Measurements from ENCODE around the gene ADD3. TPM values are rescaled to one million over a fixed set of nuclear protein-coding genes. Genes with fewer than 3 reads are reported as not detected.

ADD3 gene
- total RNA-seq, 2 experiments from 2014 or later, result 44.0 to 52.5 TPM

DNA sequence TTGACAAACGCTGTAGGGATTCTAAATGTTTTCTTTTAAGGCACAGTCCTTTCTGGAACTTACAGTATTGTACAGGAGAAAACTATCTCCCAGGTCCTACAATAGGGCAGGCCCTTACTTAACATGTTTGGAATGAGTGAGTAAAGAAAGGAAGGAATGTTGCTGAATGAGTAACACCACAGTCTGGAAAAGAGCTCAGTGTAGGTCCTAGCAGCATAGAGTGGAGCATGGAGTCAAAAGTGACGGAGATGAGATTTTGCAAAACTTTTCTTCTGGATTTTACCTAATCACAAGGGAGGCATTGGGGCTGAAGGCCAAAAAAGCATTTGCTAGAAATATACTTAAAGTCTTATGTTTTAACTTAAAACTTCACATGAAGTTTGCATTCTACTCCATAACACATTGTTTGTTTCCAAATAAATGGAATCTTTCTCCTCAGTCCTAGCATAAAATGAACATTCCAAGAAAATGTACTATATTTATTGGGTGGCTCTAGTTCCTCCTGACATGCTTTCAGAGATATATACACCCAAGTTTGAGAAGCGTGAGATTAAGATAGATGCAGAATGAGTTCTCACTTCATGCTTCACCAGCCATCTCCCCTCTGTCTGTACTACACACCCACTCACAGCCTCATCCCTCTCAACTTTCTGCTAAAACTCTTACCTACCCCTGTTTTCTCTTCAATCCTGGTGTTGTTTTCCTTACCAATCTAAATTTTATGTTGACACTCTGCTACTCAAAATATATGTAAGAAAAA is 20.2 kb upstream of the ADD3 start:
- Mint-ChIP-seq H3K27ac (no peak overlapping the region), H3K4me3 (no peak overlapping the region), H3K4me1 (peaks cover 2% of the 10 kb centered on the region), H3K27me3 (no peaks in the 10 kb centered on the region), H3K36me3 (peaks cover 2% of the 10 kb centered on the region), H3K9me3 (peaks cover 4% of the 10 kb centered on the region)
- DNase-seq, result no peak

DNA sequence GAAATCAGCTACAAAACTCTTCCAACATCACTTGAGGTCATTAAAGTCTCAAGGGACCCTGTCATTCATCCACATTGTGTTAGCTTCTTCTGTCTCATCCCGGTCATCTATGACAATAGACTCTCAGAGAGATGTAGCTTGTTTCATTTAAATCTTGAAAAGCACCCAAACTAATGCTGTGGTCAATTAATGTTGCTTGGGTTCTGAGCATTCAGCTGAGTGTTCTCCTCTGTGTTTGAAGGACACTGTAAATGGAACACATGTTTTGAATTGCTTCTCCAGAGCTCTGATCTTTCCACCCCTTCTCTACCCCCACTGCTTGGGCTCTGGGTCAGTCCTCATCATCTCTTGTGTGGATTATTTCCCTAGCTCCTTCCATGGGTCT is 19.6 kb upstream of the ADD3 start:
- Mint-ChIP-seq H3K27ac (no peak overlapping the region), H3K27me3 (no peaks in the 10 kb centered on the region), H3K4me1 (peaks cover 3% of the 10 kb centered on the region), H3K4me3 (no peak overlapping the region), H3K9me3 (peaks cover 4% of the 10 kb centered on the region), H3K36me3 (peaks cover 2% of the 10 kb centered on the region)
- no peak for DNase-seq

DNA sequence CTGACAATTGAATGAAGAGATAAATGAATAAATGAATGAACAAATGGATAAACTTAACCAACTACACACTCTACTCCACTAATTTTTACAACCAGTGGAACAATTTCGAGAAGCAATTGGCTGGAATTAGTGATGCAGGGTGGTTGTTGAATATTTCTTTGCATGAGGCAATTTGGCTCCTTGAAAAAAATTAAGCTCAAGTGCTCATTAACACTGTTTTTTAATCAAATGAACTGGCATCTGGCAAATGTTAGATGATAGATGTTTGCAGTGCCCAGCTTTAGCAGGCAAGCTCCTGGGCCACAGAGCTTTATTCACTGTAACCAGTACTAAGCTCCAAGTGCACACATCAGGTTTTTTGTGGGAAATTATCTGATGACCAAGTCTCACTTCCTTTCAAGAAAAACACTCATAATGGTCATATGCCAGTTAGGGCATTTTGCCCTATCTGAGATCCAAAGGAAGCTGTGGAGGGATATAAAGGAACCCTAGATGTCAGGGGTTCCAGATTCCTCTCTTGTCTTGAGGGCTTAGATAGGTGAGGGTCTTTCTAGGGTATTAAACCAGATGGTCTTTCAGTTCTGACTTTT is 16.4 kb upstream of the ADD3 start:
- H3K4me1 Mint-ChIP-seq, result peaks cover 7% of the 10 kb centered on the region
- no peaks in the 10 kb centered on the region for H3K36me3 Mint-ChIP-seq
- H3K9me3 Mint-ChIP-seq, result no peaks in the 10 kb centered on the region
- H3K4me3 Mint-ChIP-seq, result no peak overlapping the region
- H3K27me3 Mint-ChIP-seq, result no peaks in the 10 kb centered on the region
- no peak overlapping the region for H3K27ac Mint-ChIP-seq
- no peak for DNase-seq

DNA sequence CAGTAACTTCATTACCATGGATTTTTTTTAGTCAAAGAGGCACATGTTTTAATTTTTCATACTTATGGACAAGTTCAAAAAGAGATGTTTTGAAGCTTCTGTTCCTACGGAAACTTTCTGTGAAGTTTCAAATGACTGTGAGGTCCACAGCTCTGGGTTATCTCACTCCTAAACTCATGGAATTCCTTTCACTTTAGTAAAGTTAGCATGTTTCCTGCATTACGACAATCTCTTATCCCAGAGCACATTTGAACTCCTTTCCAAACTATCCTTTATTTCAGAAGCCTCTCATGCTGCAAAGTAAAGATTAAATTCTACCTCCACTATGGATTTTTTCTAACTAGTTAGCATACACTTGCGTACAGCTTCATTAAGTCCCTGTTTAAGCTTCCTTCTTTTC is 15.3 kb upstream of the ADD3 start:
- H3K4me1 Mint-ChIP-seq, result peaks cover 11% of the 10 kb centered on the region
- H3K27me3 Mint-ChIP-seq, result no peaks in the 10 kb centered on the region
- H3K36me3 Mint-ChIP-seq, result no peaks in the 10 kb centered on the region
- no peak overlapping the region for H3K4me3 Mint-ChIP-seq
- H3K9me3 Mint-ChIP-seq, result no peaks in the 10 kb centered on the region
- no peak for DNase-seq
- no peak overlapping the region for H3K27ac Mint-ChIP-seq

DNA sequence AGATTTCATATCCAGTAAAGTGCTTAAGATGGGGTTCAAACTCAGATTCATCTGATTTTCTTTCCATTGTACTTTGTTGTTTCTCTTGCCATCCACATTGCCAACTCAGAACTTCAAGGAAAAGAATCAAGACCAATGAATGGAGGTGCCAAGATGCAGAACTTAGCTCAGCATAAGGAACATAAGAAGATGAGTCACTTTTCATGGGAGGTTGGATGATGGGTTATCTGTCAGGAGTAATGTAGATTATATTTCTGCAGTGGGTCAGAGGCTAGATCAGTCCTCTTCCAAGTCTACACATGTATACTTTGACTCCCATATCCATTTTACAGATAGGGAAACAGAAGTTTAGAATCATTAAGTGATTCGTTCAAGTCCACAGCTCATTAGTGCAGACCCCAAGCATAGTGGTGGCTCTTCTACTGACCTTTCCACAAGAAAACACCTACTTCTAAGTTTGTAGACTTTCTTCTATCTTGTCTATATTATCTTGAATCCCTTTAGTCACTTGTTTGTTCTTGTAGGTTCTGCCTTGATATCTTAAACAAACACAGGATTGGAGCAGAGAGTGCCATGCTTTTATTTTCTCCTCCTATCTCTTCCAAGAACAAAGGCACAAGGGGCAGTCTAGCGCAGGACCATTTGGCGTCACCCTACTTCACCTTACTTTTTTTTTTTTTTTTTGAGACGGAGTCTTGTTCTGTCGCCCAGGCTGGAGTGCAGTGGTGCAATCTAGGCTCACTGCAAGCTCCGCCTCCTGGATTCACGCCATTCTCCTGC is 14.0 kb upstream of the ADD3 start:
- no peaks in the 10 kb centered on the region for H3K36me3 Mint-ChIP-seq
- no peaks in the 10 kb centered on the region for H3K27me3 Mint-ChIP-seq
- H3K27ac Mint-ChIP-seq, result no peak overlapping the region
- H3K9me3 Mint-ChIP-seq, result no peaks in the 10 kb centered on the region
- no peak for DNase-seq
- H3K4me3 Mint-ChIP-seq, result no peak overlapping the region
- peaks cover 17% of the 10 kb centered on the region for H3K4me1 Mint-ChIP-seq

DNA sequence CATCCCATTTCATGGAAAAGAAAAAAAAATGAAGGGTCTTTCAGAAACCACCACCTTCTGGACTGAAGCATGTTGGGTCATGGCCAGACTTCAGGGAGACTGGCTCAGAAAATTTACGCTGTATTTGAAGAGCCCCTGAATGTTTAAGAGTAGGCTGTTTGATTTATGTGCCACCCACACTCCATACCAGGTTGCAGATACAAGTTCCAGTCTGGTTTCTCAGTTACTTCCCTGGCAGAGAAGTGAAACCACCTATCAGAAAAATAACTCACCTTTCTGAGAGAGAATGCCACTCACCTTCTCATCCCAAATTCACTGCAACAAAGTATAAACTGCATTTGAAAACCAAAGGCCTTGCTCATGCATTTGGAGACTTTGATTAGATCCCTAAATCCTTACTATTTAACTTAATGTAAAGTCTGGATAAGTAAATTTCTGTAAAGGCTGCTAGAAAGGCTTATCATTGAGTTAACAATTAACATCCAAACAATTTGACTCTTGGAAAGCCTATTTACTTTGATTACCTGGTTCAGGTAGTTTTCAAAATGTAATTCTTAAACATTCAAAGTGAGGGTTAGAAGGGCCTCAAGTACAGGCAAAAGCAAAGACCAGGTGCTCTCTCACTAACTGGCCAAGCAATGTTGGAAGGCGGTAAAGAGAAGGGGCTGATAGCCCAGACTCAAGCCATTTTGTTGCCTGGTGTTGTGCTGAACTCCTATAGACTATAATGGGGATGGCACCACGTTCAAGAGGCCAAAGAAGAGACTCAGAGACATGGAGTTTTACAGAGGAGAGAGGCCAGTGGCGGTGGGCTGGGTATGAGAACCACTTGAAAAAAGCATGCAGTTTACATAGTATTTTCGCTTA is 12.8 kb upstream of the ADD3 start:
- no peaks in the 10 kb centered on the region for H3K27me3 Mint-ChIP-seq
- DNase-seq, result no peak
- no peak overlapping the region for H3K27ac Mint-ChIP-seq
- no peak overlapping the region for H3K4me3 Mint-ChIP-seq
- H3K9me3 Mint-ChIP-seq, result no peaks in the 10 kb centered on the region
- H3K36me3 Mint-ChIP-seq, result no peaks in the 10 kb centered on the region
- H3K4me1 Mint-ChIP-seq, result peaks cover 18% of the 10 kb centered on the region

DNA sequence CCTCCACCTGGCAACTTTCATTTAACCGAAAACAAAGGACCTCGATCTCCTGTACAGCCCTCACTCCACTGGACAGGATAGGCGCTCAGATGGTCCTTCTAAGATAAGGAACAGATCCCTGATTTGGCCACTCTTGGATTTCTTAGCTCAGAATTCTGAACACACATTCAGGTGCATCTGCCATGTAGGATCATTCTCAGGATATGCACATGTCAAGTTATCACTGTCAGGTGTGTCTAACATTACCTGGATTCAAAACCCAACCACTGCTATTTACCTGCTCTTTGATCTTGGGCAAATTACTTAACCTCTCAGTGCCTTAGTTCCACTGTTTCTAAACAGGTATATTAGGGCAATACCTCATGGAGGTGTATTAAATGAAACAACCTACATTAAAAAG is 12.2 kb upstream of the ADD3 start:
- Mint-ChIP-seq H3K27me3 (no peaks in the 10 kb centered on the region), H3K27ac (no peak overlapping the region), H3K4me3 (no peak overlapping the region), H3K9me3 (no peaks in the 10 kb centered on the region), H3K4me1 (peaks cover 18% of the 10 kb centered on the region), H3K36me3 (no peaks in the 10 kb centered on the region)
- no peak for DNase-seq

DNA sequence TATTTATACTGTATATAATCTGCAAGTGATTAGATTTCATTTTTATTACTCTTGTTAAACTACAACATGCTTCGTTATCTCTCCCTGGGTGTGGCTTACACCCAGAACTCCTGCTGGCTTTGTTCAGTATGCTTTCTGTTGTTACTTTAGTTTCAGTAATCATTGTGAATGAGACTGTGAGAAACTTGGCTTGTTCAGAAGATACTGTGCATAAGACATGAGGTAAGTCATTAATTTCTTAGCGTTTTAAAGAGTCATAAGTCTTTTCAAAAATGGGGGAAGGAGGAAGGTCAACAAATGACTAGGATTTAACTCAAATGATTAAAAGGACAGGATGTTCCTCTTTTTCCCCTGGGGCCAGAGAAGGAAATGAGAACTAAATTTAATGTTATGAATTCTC is 11.6 kb upstream of the ADD3 start:
- Mint-ChIP-seq H3K27ac (no peak overlapping the region), H3K36me3 (no peaks in the 10 kb centered on the region), H3K9me3 (no peaks in the 10 kb centered on the region), H3K4me3 (no peak overlapping the region), H3K4me1 (peaks cover 18% of the 10 kb centered on the region), H3K27me3 (no peaks in the 10 kb centered on the region)
- no peak for DNase-seq

DNA sequence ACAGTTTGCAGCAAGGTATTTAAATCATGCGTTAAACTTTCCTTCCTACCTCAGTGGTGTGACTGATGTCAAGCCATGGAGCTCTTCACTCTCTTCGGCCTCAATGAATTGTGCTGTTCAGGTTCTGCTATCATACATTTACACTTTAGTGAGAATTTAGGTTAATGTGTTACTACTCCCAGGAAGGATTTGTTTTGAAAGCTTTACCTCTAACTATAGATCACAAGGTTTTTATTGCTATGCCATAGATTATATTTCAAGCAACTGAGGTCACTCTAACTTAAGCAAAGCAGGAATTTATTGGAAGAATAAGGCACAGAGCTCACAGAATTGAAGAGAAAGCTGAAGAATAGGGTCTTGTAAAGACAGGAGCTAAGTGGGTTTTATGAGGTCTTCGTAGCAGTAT is 11.0 kb upstream of the ADD3 start:
- Mint-ChIP-seq H3K9me3 (no peaks in the 10 kb centered on the region), H3K4me3 (no peak overlapping the region), H3K27ac (no peak overlapping the region), H3K36me3 (no peaks in the 10 kb centered on the region), H3K27me3 (no peaks in the 10 kb centered on the region), H3K4me1 (peaks cover 18% of the 10 kb centered on the region)
- DNase-seq, result no peak

DNA sequence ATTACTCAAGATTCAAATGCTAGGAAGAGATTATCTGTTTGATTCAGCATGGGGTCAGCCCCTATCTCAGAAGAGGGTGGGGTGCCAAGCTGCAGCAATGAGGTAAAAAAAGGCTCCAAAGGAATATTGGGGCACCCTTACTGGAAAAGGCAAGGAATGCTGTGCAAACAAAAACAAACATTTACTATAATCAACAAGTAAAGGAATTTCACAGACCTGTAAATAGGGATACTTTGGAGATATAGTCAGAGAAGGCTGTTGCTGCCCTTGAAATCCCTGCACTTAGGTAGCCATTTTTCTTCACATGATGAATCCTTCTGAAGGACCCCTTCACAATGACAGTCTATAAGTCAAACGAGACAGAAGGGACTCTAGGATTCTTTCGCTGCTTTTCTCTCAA is 10.6 kb upstream of the ADD3 start:
- H3K9me3 Mint-ChIP-seq, result no peaks in the 10 kb centered on the region
- DNase-seq, result no peak
- peaks cover 18% of the 10 kb centered on the region for H3K4me1 Mint-ChIP-seq
- no peak overlapping the region for H3K27ac Mint-ChIP-seq
- H3K27me3 Mint-ChIP-seq, result no peaks in the 10 kb centered on the region
- H3K36me3 Mint-ChIP-seq, result no peaks in the 10 kb centered on the region
- H3K4me3 Mint-ChIP-seq, result no peak overlapping the region

DNA sequence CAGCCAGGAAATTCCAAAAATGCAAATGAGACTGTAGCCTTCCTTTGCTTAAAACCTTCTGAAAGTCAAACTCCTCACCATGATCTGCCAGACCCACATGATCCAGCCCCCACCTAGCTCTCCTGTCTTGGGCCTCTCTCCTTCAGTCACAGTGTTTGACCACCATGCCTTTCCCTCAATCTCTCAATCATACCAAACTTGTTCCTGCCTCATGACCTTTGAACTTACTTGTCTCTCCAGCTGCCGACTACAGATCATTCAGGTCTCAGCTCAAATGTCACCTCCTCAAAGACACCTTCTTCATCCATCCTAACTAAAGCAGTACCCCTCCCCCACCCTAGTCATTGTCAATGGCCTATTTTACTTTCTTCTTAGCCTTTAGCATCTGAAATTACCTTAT is 9.3 kb upstream of the ADD3 start:
- no peak overlapping the region for H3K4me3 Mint-ChIP-seq
- no peak overlapping the region for H3K27ac Mint-ChIP-seq
- H3K9me3 Mint-ChIP-seq, result no peaks in the 10 kb centered on the region
- peaks cover 18% of the 10 kb centered on the region for H3K4me1 Mint-ChIP-seq
- no peak for DNase-seq
- H3K36me3 Mint-ChIP-seq, result no peaks in the 10 kb centered on the region
- H3K27me3 Mint-ChIP-seq, result no peaks in the 10 kb centered on the region

DNA sequence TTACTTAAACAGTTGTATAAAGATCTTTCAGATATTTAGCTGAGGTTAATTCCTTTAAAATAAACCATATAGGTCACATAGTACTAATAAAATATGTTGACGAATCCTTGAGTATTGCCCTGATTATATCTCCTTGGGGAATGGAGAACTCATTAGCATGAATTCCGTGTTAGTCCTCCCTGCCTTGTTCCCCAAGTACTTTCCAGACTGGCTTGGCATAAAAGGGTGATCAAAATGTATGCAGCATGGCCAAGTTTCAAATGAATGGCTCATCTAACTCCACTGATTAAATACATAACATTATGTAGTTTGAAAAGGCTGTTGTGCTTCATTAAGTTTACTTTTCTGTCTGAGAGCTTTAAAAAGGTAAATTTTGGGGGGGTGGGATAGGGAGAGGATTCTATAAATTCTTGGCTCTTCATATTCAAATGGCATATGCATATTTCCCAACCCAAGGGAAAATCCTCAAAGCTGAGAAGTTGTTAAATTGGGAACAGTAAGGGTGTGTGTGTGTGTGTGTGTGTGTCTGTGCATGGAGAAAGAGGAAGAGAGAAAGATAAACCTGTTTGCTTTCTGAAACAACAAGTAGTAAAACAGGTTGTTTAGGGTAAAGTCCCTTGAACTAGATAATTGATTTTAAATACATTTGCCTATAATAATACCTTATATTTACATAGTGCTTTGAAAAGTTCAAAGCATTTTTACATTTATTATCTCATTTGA is 4.8 kb upstream of the ADD3 start:
- Mint-ChIP-seq H3K4me3 (no peak overlapping the region), H3K9me3 (no peaks in the 10 kb centered on the region), H3K4me1 (peaks cover 18% of the 10 kb centered on the region), H3K36me3 (no peaks in the 10 kb centered on the region), H3K27ac (no peak overlapping the region), H3K27me3 (no peaks in the 10 kb centered on the region)
- DNase-seq, result no peak

DNA sequence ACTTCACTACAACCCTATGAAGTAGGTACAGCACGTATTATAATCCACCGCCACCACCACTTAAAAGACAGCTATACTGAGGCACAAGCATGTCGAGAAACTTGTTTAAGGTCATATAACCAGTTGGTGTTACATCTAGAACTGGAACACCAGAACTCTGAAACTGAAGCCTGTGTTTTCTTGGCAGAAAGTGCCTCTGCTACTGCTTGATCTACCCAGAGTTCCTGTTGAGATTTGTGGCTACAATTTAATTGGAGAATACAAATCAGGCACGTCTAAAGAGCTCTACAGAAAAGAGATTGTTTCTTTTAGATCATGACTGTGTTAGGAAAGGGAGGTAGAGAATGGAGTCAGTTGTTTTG is 4.3 kb upstream of the ADD3 start:
- Mint-ChIP-seq H3K36me3 (no peaks in the 10 kb centered on the region), H3K27ac (no peak overlapping the region), H3K9me3 (no peaks in the 10 kb centered on the region), H3K27me3 (no peaks in the 10 kb centered on the region), H3K4me3 (no peak overlapping the region), H3K4me1 (peaks cover 14% of the 10 kb centered on the region)
- no peak for DNase-seq

DNA sequence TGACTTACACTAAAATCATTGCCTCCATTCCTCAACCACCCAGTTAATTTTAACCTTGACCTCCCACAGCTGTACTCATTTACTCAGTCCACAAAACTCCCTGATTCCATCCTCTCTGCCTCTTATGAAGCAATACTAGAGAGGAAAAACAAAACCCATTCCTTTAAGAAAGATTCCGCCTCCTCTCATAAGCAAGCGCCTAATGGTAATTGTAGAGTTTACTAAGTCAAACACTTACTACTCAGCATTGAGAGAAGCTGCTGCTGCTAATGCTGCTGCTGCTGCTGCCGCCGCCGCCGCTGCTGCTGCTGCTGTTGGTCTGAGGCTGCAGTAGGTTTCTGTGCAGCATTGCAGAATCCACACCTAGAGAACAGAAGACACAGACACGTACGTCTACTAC is 2.1 kb upstream of the ADD3 start:
- H3K27me3 Mint-ChIP-seq, result no peaks in the 10 kb centered on the region
- no peak overlapping the region for H3K27ac Mint-ChIP-seq
- H3K4me1 Mint-ChIP-seq, result peaks cover 30% of the 10 kb centered on the region
- no peaks in the 10 kb centered on the region for H3K36me3 Mint-ChIP-seq
- no peaks in the 10 kb centered on the region for H3K9me3 Mint-ChIP-seq
- no peak overlapping the region for H3K4me3 Mint-ChIP-seq
- no peak for DNase-seq

All from activated naive CD8-positive, alpha-beta T cell treated with anti-CD3 and anti-CD28 coated beads for 36 hours (primary cell).